Activated CD4-positive, alpha-beta T cell treated with anti-CD3 and anti-CD28 coated beads for 4 hours (primary cell): ENCODE data around the gene CUL5.
"Not testable (repeated sequence)": the region's sequence is repeated elsewhere in the genome, so short reads cannot be mapped to it uniquely, and the experiment has no call there.

Experiments
- DNase-seq, 2 donors: peaks; one replicate each; pipeline ENCODE4 v3.0.0-alpha.2; 2020

Gene CUL5

GRCh38 chr11:108025387-108026080 is 16.8 kb downstream of the CUL5 start:
- no peak for DNase-seq

GRCh38 chr11:108027057-108027456 is 18.4 kb downstream of the CUL5 start:
- no peak for DNase-seq

- DNase-seq: not testable (repeated sequence)
Measured at GRCh38 chr11:108028822-108029441, 20.2 kb downstream of the CUL5 start.

GRCh38 chr11:108031604-108032003 is 22.9 kb downstream of the CUL5 start:
- DNase-seq: not testable (repeated sequence)

- DNase-seq: no peak
Measured at GRCh38 chr11:108032800-108033199, 24.1 kb downstream of the CUL5 start.

- DNase-seq: no peak
Measured at GRCh38 chr11:108034034-108034433, 25.3 kb downstream of the CUL5 start.

GRCh38 chr11:108034952-108035351 is 26.3 kb downstream of the CUL5 start:
- no peak for DNase-seq

- DNase-seq: no peak
Measured at GRCh38 chr11:108035690-108036089, 27.0 kb downstream of the CUL5 start.

- no peak for DNase-seq
Measured at GRCh38 chr11:108037211-108037610, 28.5 kb downstream of the CUL5 start.

GRCh38 chr11:108037636-108038035 is 28.9 kb downstream of the CUL5 start:
- DNase-seq: no peak

GRCh38 chr11:108048269-108048668 is 39.6 kb downstream of the CUL5 start:
- no peak for DNase-seq

- no peak for DNase-seq
Measured at GRCh38 chr11:108062336-108062735, 53.6 kb downstream of the CUL5 start.

GRCh38 chr11:108063410-108063809 is 54.7 kb downstream of the CUL5 start:
- no peak for DNase-seq

GRCh38 chr11:108069947-108070346 is 61.2 kb downstream of the CUL5 start:
- DNase-seq: no peak

GRCh38 chr11:108084811-108085210 is 76.1 kb downstream of the CUL5 start:
- no peak for DNase-seq

GRCh38 chr11:108085672-108086071 is 77.0 kb downstream of the CUL5 start:
- DNase-seq: no peak

GRCh38 chr11:108092134-108092533 is 83.4 kb downstream of the CUL5 start:
- no peak for DNase-seq

GRCh38 chr11:108093128-108093904 is 84.6 kb downstream of the CUL5 start:
- no peak for DNase-seq

- no peak for DNase-seq
Measured at GRCh38 chr11:108097179-108097578, 88.5 kb downstream of the CUL5 start.

GRCh38 chr11:108101090-108101775 is 92.5 kb downstream of the CUL5 start:
- no peak for DNase-seq

- no peak for DNase-seq
Measured at GRCh38 chr11:108111126-108111525, 102.4 kb downstream of the CUL5 start.

GRCh38 chr11:108112057-108112456 is 103.4 kb downstream of the CUL5 start:
- DNase-seq: no peak

GRCh38 chr11:108115500-108116140 is 106.9 kb downstream of the CUL5 start:
- DNase-seq: no peak
